Retinal pigment epithelial cell (primary cell): Measurements from ENCODE around the gene PARS2.

Experiments used
- DNase-seq: peaks from one replicate; pipeline ENCODE4 v3.0.0-alpha.2; 2010; ENCODE audit warnings: low read depth
- H3K4me3 ChIP-seq: 2 replicates; pipeline ENCODE4 v1.5.1; 2011; ENCODE audit warnings: mild to moderate bottlenecking, low read length, control low read depth, moderate library complexity
- CTCF ChIP-seq: conservative IDR thresholded peaks from 2 replicates; pipeline ENCODE4 v1.5.1; 2011; ENCODE audit warnings: low read depth, low read length, control low read depth, inconsistent platforms

PARS2 gene

GRCh38 chr1:54798769-54799641, 34.7 kb upstream of the PARS2 start:
- no peak overlapping the region for H3K4me3 ChIP-seq
- TF ChIP-seq CTCF: no peak
- DNase-seq: no peak

DNA sequence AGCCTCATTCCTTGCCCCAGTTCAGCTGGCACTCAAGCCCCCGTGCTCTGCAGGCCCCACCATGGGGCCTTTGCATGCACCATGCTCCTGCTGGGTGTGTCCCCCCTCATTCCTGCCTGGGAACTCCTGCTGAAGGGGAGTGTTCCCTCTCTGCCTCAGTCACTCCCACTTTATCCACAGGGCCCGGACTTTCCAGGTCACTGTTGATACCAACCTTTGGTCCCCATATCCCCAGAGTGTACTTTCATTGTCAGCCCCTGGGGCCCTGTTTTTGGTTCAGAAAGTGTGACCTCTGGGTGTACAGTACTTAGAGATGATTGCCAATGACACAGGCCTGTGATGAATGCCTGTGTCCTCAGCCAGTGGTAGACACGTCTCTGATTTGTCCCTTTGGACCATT, 33.9 kb upstream of the PARS2 start:
- no peak for DNase-seq
- TF ChIP-seq CTCF: no peak
- H3K4me3 ChIP-seq: no peak overlapping the region

DNA sequence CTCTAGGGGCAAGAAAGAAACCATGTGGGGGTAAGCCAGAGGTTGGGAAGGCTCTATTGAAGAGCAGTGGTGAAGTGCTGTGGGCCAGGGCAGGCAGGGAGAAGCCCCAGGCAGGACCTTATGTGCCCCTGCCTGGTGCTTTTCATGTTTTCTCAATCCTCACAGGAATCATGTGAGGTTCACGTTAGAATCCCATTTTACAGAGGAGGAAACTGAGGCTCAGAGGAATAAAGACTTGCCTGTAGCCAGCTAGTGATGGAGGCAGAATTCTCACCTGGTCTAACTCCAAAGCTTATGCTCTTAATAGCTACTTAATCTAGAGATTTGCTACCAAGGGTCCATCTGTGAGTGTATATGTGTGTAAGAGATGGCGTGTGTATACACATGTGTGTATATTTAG, 32.6 kb upstream of the PARS2 start:
- no peak overlapping the region for H3K4me3 ChIP-seq
- DNase-seq: no peak
- TF ChIP-seq CTCF: no peak

GRCh38 chr1:54795841-54796468, 31.6 kb upstream of the PARS2 start:
- H3K4me3 ChIP-seq: no peak overlapping the region
- no peak for TF ChIP-seq CTCF
- DNase-seq: no peak

DNA sequence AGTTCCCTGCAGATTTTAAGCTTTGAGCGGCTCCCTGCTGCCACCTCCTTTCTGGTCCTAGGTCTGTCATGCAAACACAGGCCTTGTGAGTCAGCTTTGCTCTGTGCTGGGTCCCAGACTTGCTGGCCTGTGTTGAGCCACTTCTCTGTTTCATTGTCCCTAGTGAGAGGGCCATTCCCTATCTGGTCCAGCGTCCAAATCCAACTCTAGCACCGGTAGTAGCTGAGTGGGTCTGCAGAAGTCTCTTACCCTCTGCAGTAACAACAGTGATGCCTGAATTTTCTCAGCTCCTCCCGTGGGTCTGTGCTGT, 31.0 kb upstream of the PARS2 start:
- TF ChIP-seq CTCF: no peak
- no peak for DNase-seq

DNA sequence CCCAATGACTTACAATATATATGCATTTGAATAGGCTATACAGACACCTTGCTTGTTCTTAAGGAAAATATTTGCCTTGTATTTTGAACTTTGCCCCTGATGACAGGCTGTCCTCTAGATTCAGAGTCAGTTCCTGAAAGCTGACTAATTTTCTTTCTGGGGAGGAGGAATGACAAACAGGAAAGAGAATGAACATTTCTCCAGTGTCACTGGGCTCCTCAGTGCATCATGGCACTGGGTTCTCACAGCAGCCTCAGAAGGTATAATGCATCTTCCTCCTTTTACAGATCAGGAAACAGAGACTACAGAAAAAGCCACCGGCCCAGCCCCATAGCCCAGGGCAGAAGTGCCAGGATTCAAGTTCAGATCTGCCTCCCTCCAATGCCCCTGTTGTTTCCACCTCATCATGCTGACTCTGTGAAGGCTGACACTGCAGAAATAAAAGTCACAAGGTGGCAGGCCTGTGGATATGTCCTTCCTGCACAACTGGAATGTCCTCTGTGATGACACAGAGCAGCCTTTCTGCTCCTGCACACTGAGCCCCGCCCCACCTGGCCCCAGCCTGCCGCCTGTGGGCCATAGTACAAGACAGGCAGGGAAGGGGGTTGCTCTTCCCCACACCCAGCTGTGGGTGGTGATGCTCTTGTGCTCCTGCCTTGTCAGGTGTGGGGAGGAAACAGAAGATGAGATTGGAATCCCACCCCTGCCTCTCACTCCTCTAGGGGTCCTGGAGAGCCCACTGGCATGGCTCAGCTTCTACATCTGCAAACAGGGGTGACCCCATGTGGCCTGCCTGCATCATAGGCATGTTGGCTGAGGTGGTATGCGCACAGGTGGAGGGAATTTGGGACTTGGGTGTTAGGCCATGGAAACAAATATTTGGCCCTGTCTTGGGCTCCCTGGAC, 30.4 kb upstream of the PARS2 start:
- no peak for DNase-seq
- H3K4me3 ChIP-seq: no peak overlapping the region
- TF ChIP-seq CTCF: no peak

More for the DNA sequence above, 31.0 kb upstream of the PARS2 start:
- H3K4me3 ChIP-seq: no peak overlapping the region
